Measurements from ENCODE around the gene SLC5A12.
A peak's percentile ranks its signal among the peaks of the same experiment; 100 is the strongest.

SLC5A12 gene

GRCh38 chr11:26717771-26718170, 4.1 kb downstream of the SLC5A12 start:
- DNase-seq, result no peak

- no peak for DNase-seq
Observed at GRCh38 chr11:26715133-26715532, 6.7 kb downstream of the SLC5A12 start.

GRCh38 chr11:26712497-26712896, 9.4 kb downstream of the SLC5A12 start:
- no peak for DNase-seq

- no peak for DNase-seq
Observed at GRCh38 chr11:26710489-26710888, 11.4 kb downstream of the SLC5A12 start.

GRCh38 chr11:26708736-26709456, 13.0 kb downstream of the SLC5A12 start:
- no peak for DNase-seq

- DNase-seq, result no peak
Observed at GRCh38 chr11:26706181-26706580, 15.7 kb downstream of the SLC5A12 start.

GRCh38 chr11:26704249-26704648, 17.6 kb downstream of the SLC5A12 start:
- no peak for DNase-seq

GRCh38 chr11:26703411-26704191, 18.3 kb downstream of the SLC5A12 start:
- no peak for DNase-seq

GRCh38 chr11:26702406-26702805, 19.5 kb downstream of the SLC5A12 start:
- no peak for DNase-seq

- DNase-seq, result no peak
Observed at GRCh38 chr11:26700574-26701235, 21.2 kb downstream of the SLC5A12 start.

- DNase-seq, result no peak
Observed at GRCh38 chr11:26698224-26698623, 23.6 kb downstream of the SLC5A12 start.

- DNase-seq, result no peak
Observed at GRCh38 chr11:26696330-26696729, 25.5 kb downstream of the SLC5A12 start.

GRCh38 chr11:26688701-26689100, 33.2 kb downstream of the SLC5A12 start:
- no peak for DNase-seq

- no peak for DNase-seq
Observed at GRCh38 chr11:26687351-26687750, 34.5 kb downstream of the SLC5A12 start.

GRCh38 chr11:26677566-26677965, 44.3 kb downstream of the SLC5A12 start:
- no peak for DNase-seq

- DNase-seq, result no peak
Observed at GRCh38 chr11:26676641-26677040, 45.2 kb downstream of the SLC5A12 start.

GRCh38 chr11:26675233-26675928, 46.5 kb downstream of the SLC5A12 start:
- no peak for DNase-seq

GRCh38 chr11:26665946-26666345, 55.9 kb downstream of the SLC5A12 start:
- DNase-seq, result no peak

GRCh38 chr11:26665036-26665435, 56.8 kb downstream of the SLC5A12 start:
- DNase-seq, result no peak

- DNase-seq, result no peak
Observed at GRCh38 chr11:26662916-26663315, 58.9 kb downstream of the SLC5A12 start.

GRCh38 chr11:26655287-26655686, 66.6 kb downstream of the SLC5A12 start:
- DNase-seq, result no peak

GRCh38 chr11:26651916-26652315, 69.9 kb downstream of the SLC5A12 start:
- DNase-seq, result no peak

GRCh38 chr11:26649884-26650283, 72.0 kb downstream of the SLC5A12 start:
- peak; percentile 38 to 60 for DNase-seq

All from inflammatory macrophage (primary cell).